HEK293 (cell line): ENCODE data around the gene ULBP1.

Source experiments
- CTCF ChIP-seq: fragments of 450-650 bp; formaldehyde crosslinking; IDR thresholded peaks from 2 replicates; pipeline ENCODE4 v1.5.1; 2016; ENCODE audit warnings: missing biosample characterization, missing genetic modification characterization
- YY1 ChIP-seq: fragments of 450-650 bp; formaldehyde crosslinking; IDR thresholded peaks from 2 replicates; pipeline ENCODE4 v1.5.1; 2018; ENCODE audit warnings: missing biosample characterization, missing genetic modification characterization
- ZBTB1 ChIP-seq: fragments of 450-650 bp; formaldehyde crosslinking; IDR thresholded peaks from 2 replicates; pipeline ENCODE4 v1.5.1; 2016; ENCODE audit warnings: missing biosample characterization, missing genetic modification characterization
- ZBTB21 ChIP-seq: fragments of 450-650 bp; formaldehyde crosslinking; IDR thresholded peaks from 2 replicates; pipeline ENCODE4 v1.5.1; 2017; ENCODE audit warnings: missing biosample characterization, missing genetic modification characterization
- ZNF174 ChIP-seq: fragments of 450-650 bp; formaldehyde crosslinking; IDR thresholded peaks from 2 replicates; pipeline ENCODE4 v1.5.0; 2017; ENCODE audit warnings: missing biosample characterization, mild to moderate bottlenecking, missing genetic modification characterization
- ZNF175 ChIP-seq: fragments of 450-650 bp; formaldehyde crosslinking; IDR thresholded peaks from 2 replicates; pipeline ENCODE4 v1.5.1; 2016; ENCODE audit warnings: missing biosample characterization, missing genetic modification characterization
- ZNF274 ChIP-seq, 2 experiments: fragments of 200-500 bp in 1 of 2; fragments of 450-650 bp in 1 of 2; sonication (Bioruptor generic) in 1 of 2; formaldehyde crosslinking in 1 of 2; IDR thresholded peaks; 2 replicates each; pipeline versions ENCODE4 v1.5.1 to v1.6.1; 2014 to 2016; ENCODE audit warnings: borderline replicate concordance in 1 of 2, inconsistent platforms in 1 of 2, low read length in 1 of 2, missing biosample characterization in 1 of 2, missing genetic modification characterization in 1 of 2
- ZNF341 ChIP-seq: fragments of 450-650 bp; formaldehyde crosslinking; IDR thresholded peaks from 2 replicates; pipeline ENCODE4; 2016; ENCODE audit warnings: low read depth, missing biosample characterization, missing genetic modification characterization
- ZNF398 ChIP-seq: fragments of 450-650 bp; formaldehyde crosslinking; IDR thresholded peaks from 2 replicates; pipeline ENCODE4 v1.5.1; 2017; ENCODE audit warnings: missing biosample characterization, missing genetic modification characterization
- ZNF677 ChIP-seq: fragments of 450-650 bp; IDR thresholded peaks from 2 replicates; pipeline ENCODE4 v1.5.0; 2018; ENCODE audit warnings: missing biosample characterization, mild to moderate bottlenecking, missing genetic modification characterization, moderate library complexity
- TF ChIP-seq, protein P1 (sequence below): fragments of 450-650 bp; formaldehyde crosslinking; optimal IDR thresholded peaks from 2 replicates; pipeline ENCODE3; 2016; ENCODE audit warnings: missing biosample characterization, mild to moderate bottlenecking, missing genetic modification characterization
- TF ChIP-seq, protein P2 (sequence below): IDR thresholded peaks from 2 replicates; pipeline ENCODE4 v1.6.1; 2011; ENCODE audit warnings: mild to moderate bottlenecking, low read depth, low read length, borderline replicate concordance

DNA sequence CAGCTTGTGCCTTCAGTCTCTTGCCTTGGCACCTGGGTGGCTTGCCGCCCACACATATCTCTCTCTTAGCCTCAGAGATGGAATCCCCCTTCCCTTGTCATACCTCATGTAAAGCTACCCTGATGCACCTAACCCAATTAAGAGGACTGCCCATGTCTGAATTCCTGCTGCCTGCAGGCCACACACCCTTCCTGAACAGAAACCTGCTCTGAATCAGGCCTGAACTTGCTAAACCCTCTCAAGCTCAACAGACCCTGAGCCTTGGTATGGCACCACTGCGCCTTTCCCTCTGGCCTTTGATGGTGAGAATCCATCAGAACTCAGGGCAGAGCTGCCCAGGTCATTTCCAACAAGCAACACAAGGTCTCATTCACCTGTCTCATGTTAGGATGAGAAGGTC is 46.1 kb upstream of the ULBP1 start:
- TF ChIP-seq CTCF, result no peak
- TF ChIP-seq ZNF175 (tag by site-specific recombination), result no peak
- TF ChIP-seq, protein P1, sequence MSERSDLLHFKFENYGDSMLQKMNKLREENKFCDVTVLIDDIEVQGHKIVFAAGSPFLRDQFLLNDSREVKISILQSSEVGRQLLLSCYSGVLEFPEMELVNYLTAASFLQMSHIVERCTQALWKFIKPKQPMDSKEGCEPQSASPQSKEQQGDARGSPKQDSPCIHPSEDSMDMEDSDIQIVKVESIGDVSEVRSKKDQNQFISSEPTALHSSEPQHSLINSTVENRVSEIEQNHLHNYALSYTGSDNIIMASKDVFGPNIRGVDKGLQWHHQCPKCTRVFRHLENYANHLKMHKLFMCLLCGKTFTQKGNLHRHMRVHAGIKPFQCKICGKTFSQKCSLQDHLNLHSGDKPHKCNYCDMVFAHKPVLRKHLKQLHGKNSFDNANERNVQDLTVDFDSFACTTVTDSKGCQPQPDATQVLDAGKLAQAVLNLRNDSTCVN (tag by site-specific recombination), result no peak
- TF ChIP-seq, protein P2, sequence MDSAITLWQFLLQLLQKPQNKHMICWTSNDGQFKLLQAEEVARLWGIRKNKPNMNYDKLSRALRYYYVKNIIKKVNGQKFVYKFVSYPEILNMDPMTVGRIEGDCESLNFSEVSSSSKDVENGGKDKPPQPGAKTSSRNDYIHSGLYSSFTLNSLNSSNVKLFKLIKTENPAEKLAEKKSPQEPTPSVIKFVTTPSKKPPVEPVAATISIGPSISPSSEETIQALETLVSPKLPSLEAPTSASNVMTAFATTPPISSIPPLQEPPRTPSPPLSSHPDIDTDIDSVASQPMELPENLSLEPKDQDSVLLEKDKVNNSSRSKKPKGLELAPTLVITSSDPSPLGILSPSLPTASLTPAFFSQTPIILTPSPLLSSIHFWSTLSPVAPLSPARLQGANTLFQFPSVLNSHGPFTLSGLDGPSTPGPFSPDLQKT, result no peak
- no peak for TF ChIP-seq ZNF677
- no peak for TF ChIP-seq ZNF341 (tag by site-specific recombination)
- no peak for TF ChIP-seq ZNF274 (IDR thresholded peaks at IDR 0.05; ENCODE audit: low read length)
- TF ChIP-seq ZNF274 (tag by site-specific recombination; IDR thresholded peaks at IDR 0.05; ENCODE audit: borderline replicate concordance), result no peak
- TF ChIP-seq ZBTB21 (tag by site-specific recombination), result no peak
- no peak for TF ChIP-seq ZNF174 (tag by site-specific recombination)
- no peak for TF ChIP-seq ZBTB1 (tag by site-specific recombination)
- TF ChIP-seq YY1, result no peak
- no peak for TF ChIP-seq ZNF398 (tag by site-specific recombination)
